ENCODE data around the gene NECAB2.

GRCh38 chr16:83954577-83955016 lies 13.4 kb upstream of the NECAB2 start:
- no peak for TF ChIP-seq CTCF (conservative IDR thresholded peaks at IDR 0.05 in 1 of 2, IDR thresholded peaks at IDR 0.05 in 1 of 2; ENCODE audit: extremely low read depth in 1 of 2, insufficient read depth in 1 of 2, low read depth in 1 of 2, low read length in 2 of 2)
- no peak for TF ChIP-seq EZH2 (IDR thresholded peaks at IDR 0.05; ENCODE audit: borderline replicate concordance, low read length)

All from mammary epithelial cell (primary cell).